ENCODE results near the gene CTIF. TPM values are rescaled to one million over a fixed set of nuclear protein-coding genes. Genes with fewer than 3 reads are reported as not detected.

The CTIF gene
- total RNA-seq, 2 experiments from 2014 or later: 0.06 to 0.38 TPM

DNA sequence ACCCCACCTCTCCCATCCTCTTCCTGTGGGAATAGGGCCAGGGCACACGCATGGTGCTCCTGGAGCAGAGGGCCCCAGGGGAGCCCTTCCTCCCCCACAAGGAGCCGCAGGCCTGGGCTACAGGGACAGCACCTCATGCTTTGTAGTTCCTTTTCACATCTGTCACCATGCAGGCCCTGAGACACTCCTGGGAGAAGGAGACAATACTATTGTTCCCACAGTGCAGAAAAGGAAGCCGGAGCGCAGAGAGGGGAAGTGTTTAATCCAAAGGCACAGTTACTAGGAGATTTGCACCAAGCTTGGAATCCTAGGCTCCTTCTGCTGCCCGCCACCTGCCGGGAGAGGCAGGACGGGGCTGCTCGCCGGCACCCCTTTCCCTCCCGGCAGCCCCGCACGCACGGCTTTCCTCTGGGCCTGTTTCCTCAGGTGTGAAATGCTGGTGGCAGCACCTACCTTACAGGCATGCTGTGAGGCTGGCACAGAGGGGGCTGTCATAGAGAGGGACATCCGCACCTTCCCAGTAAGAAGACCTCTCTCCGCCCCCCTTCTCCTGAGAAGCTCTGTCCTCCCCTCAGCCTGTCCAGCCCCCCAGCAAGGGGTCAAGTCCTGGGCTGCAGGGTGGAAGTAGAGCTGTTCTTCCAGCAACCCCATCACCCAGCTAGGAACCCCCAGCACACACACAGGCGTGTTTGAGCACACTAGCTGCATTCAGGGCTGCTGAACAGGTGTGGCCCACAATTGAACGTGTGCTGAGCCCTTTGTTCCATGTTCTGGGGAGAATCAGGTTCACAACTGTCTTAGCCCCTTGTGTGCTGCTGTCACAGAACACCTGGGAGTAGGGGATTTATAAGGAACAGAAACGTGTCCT, 349.3 kb downstream of the CTIF start:
- no peaks in the 10 kb centered on the region for H3K79me2 ChIP-seq (ENCODE audit: insufficient read depth, low read depth, low read length)
- TF ChIP-seq CTCF (conservative IDR thresholded peaks at IDR 0.05; ENCODE audit: low read length) (no peak), EZH2phosphoT487 (IDR thresholded peaks at IDR 0.05; ENCODE audit: borderline replicate concordance, low read depth, low read length) (no peak)
- no peak for DNase-seq (ENCODE audit: low spot score)
- ChIA-PET POLR2A (no interaction called here), CTCF (ENCODE audit: unreplicated experiment) (no interaction called here)
- H4K20me1 ChIP-seq (ENCODE audit: insufficient read depth, low read length): no peaks in the 10 kb centered on the region
- H3K9me3 ChIP-seq (ENCODE audit: low read length): no peaks in the 10 kb centered on the region
- intact Hi-C loops (cut with micrococcal nuclease; ENCODE audit: unreplicated experiment): no loop called here
- no peaks in the 10 kb centered on the region for H3K36me3 ChIP-seq (ENCODE audit: insufficient read depth, low read length)
- no peak overlapping the region for H3K4me3 ChIP-seq (ENCODE audit: low read depth, low read length, poor library complexity, severe bottlenecking)
- no peak overlapping the region for H3K27ac ChIP-seq (ENCODE audit: low read depth, low read length, poor library complexity, severe bottlenecking)
- no peaks in the 10 kb centered on the region for H3K4me1 ChIP-seq (ENCODE audit: insufficient read depth, low read length, poor library complexity, severe bottlenecking)
- no peak overlapping the region for H2AFZ ChIP-seq (ENCODE audit: low read length)
- H3K4me2 ChIP-seq (ENCODE audit: low read length): no peak overlapping the region
- BruUV-seq (replicated peaks): no TSS peak
- H3K9me2 ChIP-seq (ENCODE audit: insufficient read depth, low read length): no peaks in the 10 kb centered on the region

- ChIA-PET CTCF (ENCODE audit: unreplicated experiment) (no interaction called here), POLR2A (no interaction called here)
- H3K4me1 ChIP-seq (ENCODE audit: insufficient read depth, low read length, poor library complexity, severe bottlenecking): no peaks in the 10 kb centered on the region
- no peaks in the 10 kb centered on the region for H3K9me2 ChIP-seq (ENCODE audit: insufficient read depth, low read length)
- H3K79me2 ChIP-seq (ENCODE audit: insufficient read depth, low read depth, low read length): no peaks in the 10 kb centered on the region
- no peak overlapping the region for H2AFZ ChIP-seq (ENCODE audit: low read length)
- H3K9me3 ChIP-seq (ENCODE audit: low read length): no peaks in the 10 kb centered on the region
- TF ChIP-seq CTCF (conservative IDR thresholded peaks at IDR 0.05; ENCODE audit: low read length) (no peak), EZH2phosphoT487 (IDR thresholded peaks at IDR 0.05; ENCODE audit: borderline replicate concordance, low read depth, low read length) (no peak)
- no TSS peak for BruUV-seq (replicated peaks)
- no peak overlapping the region for H3K4me3 ChIP-seq (ENCODE audit: low read depth, low read length, poor library complexity, severe bottlenecking)
- no peaks in the 10 kb centered on the region for H3K36me3 ChIP-seq (ENCODE audit: insufficient read depth, low read length)
- no peak overlapping the region for H3K4me2 ChIP-seq (ENCODE audit: low read length)
- intact Hi-C loops (cut with micrococcal nuclease; ENCODE audit: unreplicated experiment): no loop called here
- H4K20me1 ChIP-seq (ENCODE audit: insufficient read depth, low read length): no peaks in the 10 kb centered on the region
- H3K27ac ChIP-seq (ENCODE audit: low read depth, low read length, poor library complexity, severe bottlenecking): no peak overlapping the region
- DNase-seq (ENCODE audit: low spot score): no peak
Observed at GRCh38 chr18:48888773-48889080, 349.9 kb downstream of the CTIF start.

- POLR2A ChIA-PET: no interaction called here
- no peaks in the 10 kb centered on the region for H3K4me1 ChIP-seq (ENCODE audit: insufficient read depth, low read length, poor library complexity, severe bottlenecking)
- DNase-seq (ENCODE audit: low spot score): no peak
- BruUV-seq (replicated peaks): no TSS peak
- no peaks in the 10 kb centered on the region for H3K9me3 ChIP-seq (ENCODE audit: low read length)
- H3K36me3 ChIP-seq (ENCODE audit: insufficient read depth, low read length): no peaks in the 10 kb centered on the region
- H3K4me2 ChIP-seq (ENCODE audit: low read length): no peak overlapping the region
- H3K9me2 ChIP-seq (ENCODE audit: insufficient read depth, low read length): no peaks in the 10 kb centered on the region
- intact Hi-C loops (cut with micrococcal nuclease; ENCODE audit: unreplicated experiment): no loop called here
- no peaks in the 10 kb centered on the region for H3K79me2 ChIP-seq (ENCODE audit: insufficient read depth, low read depth, low read length)
- H3K27ac ChIP-seq (ENCODE audit: low read depth, low read length, poor library complexity, severe bottlenecking): no peak overlapping the region
- no peak for TF ChIP-seq CTCF (conservative IDR thresholded peaks at IDR 0.05; ENCODE audit: low read length)
- TF ChIP-seq EZH2phosphoT487 (IDR thresholded peaks at IDR 0.05; ENCODE audit: borderline replicate concordance, low read depth, low read length): no peak
- no peak overlapping the region for H3K4me3 ChIP-seq (ENCODE audit: low read depth, low read length, poor library complexity, severe bottlenecking)
- no peak overlapping the region for H2AFZ ChIP-seq (ENCODE audit: low read length)
- no peaks in the 10 kb centered on the region for H4K20me1 ChIP-seq (ENCODE audit: insufficient read depth, low read length)
- CTCF ChIA-PET (ENCODE audit: unreplicated experiment): no interaction called here
Observed at GRCh38 chr18:48889115-48889941, 350.5 kb downstream of the CTIF start.

Data from OCI-LY7 (cell line).